SW 1271 (cell line): ENCODE measurements around the gene BRAP.
"Not testable (repeated sequence)": the region's sequence is repeated elsewhere in the genome, so short reads cannot be mapped to it uniquely, and the experiment has no call there.

Source experiments
- DNase-seq, 2 experiments: peaks; one replicate each; lab custom pipeline; 2025; lab: John Stamatoyannopoulos, UW

BRAP gene

DNA sequence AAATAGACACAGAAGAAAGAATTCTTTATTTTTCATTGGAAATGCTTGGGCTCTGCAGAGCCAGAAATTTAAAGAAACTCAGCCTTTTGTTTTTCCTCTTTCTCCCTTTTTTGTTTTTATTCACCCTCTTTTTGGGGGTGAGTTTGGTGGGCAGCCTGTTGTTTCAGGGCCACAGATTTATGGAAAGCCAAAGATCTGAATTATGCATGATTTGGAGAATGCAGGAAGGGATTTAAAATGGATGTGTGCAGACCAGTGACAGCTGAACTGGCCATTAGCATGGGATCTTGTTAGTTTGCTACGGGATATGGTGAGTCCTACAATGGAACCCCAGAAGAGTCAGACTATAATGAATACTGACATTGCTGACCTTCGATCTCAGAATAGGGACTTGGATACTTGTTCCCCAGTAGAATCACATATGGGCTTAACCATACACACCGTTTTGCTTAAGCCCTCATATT lies 79.0 kb downstream of the BRAP start:
- DNase-seq, result no peak

GRCh38 chr12:111605911-111606766 lies 79.6 kb downstream of the BRAP start:
- no peak for DNase-seq

DNA sequence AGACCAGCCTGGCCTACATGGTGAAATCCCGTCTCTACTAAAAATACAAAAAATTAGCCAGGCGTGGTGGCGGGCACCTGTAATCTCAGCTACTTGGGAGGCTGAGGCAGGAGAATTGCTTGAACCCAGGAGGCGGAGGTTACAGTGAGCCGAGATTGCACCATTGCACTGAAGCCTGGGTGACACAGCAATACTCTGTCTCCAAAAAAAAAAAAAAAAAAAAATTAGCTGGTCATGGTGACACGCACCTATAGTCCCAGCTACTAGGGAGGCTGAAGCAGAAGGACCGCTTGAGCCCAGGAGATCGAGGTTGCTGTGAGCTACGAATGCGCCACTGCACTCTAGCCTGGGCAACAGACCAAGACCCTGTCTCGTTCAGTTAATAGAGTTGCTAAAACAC lies 82.9 kb downstream of the BRAP start:
- DNase-seq, result not testable (repeated sequence)

DNA sequence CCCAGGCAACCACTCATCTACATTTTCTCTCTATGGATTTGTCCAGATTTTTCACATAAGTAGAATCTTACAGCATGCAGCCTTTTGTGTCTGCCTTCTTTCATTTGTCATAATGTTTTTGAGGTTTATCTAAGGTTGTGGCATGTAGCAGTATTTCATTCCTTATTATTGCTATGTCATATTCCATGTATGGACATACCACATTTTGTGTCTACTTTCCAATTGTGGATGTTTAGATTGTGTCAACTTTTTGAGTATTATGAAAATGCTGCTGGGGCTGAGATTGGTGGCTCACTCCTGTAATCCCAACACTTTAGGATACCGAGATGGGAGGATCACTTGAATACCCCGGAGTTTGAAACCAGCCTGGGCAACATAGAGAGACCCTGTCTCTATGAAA lies 83.4 kb downstream of the BRAP start:
- no peak for DNase-seq

- not testable (repeated sequence) for DNase-seq
These were observed 84.8 kb downstream of the BRAP start for GRCh38 chr12:111600986-111601385.

- no peak for DNase-seq
These were observed 85.5 kb downstream of the BRAP start for GRCh38 chr12:111600205-111600642.

GRCh38 chr12:111599453-111600204 lies 86.1 kb downstream of the BRAP start:
- peak; percentile 78 to 93 for DNase-seq

GRCh38 chr12:111598637-111599452 lies 86.9 kb downstream of the BRAP start, which contains the start of gene ATXN2:
TSS of gene ATXN2 (minus strand) at chr12:111599315. CDS start at chr12:111599034, 281 bp downstream.
- DNase-seq, result peak in 1 of 2 experiments; percentile 72

- peak in 1 of 2 experiments; percentile 55 for DNase-seq
These were observed 87.7 kb downstream of the BRAP start for GRCh38 chr12:111597831-111598636.

DNA sequence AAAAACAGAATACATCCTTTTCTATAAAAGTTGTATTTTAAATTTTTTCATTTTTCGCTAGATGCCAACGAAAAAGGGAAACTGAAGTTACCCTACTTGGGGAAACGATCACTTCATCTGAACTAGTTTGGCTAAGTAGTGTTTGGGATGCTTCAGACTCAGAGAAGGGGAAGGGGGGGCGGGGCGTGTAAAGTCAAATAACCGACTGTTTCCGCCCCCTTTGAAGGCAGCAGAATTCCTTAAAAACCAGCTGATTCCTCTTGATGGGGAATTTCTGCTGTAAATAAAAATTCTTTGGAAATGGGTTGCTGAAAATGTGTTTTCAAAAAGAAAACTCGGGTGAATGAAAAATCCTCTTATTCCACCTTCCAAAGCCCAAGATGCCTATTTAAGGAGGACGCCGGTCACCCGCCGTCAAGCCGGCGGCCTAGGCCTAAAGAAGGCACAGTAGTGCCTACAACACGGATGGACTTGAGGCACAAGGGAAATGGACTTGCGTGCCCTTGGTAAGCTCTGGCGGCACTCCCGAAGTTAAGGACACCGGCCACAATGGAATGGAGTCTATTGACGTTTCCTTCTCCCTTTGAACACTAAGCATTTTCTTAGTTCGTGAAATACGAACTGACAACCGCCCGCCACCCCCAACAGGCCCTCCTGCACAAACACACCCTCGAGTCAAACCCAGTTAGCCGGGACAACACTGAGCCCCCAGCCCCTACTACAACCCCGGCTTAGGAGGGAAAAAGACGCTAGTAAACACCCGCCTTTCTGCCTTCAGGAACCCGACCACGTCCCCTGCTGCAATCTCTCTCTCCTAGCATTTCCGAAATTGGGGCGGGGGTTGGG lies 88.5 kb downstream of the BRAP start:
- DNase-seq, result peak; percentile 59 to 77

DNA sequence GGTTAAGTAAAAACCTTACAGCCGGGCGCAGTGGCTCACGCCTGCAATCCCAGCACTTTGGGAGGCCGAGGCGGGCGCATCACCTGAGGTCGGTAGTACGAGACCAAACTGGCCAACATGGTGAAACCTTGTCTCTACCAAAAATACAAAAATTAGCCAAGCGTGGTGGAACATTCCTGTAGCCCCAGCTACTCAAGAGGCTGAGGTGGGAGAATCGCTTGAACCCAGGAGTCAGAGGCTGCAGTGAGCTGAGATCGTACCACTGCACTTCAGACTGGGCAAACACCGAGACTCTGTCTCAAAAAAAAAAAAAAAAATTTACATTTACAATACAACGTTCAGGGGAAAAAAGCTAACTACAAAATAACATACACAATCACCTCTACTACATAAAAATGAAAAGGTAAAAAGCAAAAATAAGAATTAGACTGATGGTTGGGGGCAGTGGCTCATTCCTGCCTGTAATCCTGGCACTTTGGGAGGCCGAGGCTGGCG lies 90.4 kb downstream of the BRAP start:
- DNase-seq, result not testable (repeated sequence)
